Measurements from ENCODE around the gene ENTREP3. TPM values are rescaled to one million over a fixed set of nuclear protein-coding genes. Genes with fewer than 3 reads are reported as not detected.

Gene ENTREP3
- polyA plus RNA-seq, 1 donor (not counting 4 experiments of a cell fraction or from before 2014, with no cell fraction given), result 8.8 TPM

GRCh38 chr1:155279268-155279667 is 24.0 kb upstream of the ENTREP3 start:
- Histone ChIP-seq H3K79me2 (ENCODE audit: control insufficient read depth, insufficient read depth, low read length) (no peaks in the 10 kb centered on the region), H2AFZ (ENCODE audit: control insufficient read depth, low read length) (no peak overlapping the region), H3K27ac (ENCODE audit: control insufficient read depth, insufficient read depth, low read length) (no peak overlapping the region), H3K9me1 (ENCODE audit: control insufficient read depth, extremely low read depth, insufficient read depth, low read length) (no peaks in the 10 kb centered on the region), H3K4me3 (ENCODE audit: control insufficient read depth in 2 of 3, extremely low read depth in 1 of 3, insufficient read depth in 2 of 3, low read depth in 1 of 3, low read length in 3 of 3) (no peak overlapping the region), H3K9ac (ENCODE audit: control insufficient read depth, extremely low read depth, insufficient read depth, low read length) (no peak overlapping the region), H4K20me1 (ENCODE audit: control insufficient read depth, extremely low read depth, insufficient read depth, low read length) (no peaks in the 10 kb centered on the region), H3K4me2 (ENCODE audit: control insufficient read depth, extremely low read depth, insufficient read depth, low read depth, low read length) (no peak overlapping the region), H3K27me3 (ENCODE audit: control insufficient read depth, extremely low read depth, insufficient read depth, low read length) (no peaks in the 10 kb centered on the region), H3K36me3 (ENCODE audit: control insufficient read depth in 2 of 2, extremely low read depth in 1 of 2, insufficient read depth in 2 of 2, low read length in 2 of 2) (no peaks in the 10 kb centered on the region), H3K9me3 (ENCODE audit: control insufficient read depth, low read depth, low read length) (no peaks in the 10 kb centered on the region), H3K4me1 (ENCODE audit: control insufficient read depth, extremely low read depth, insufficient read depth, low read length) (peaks cover 11% of the 10 kb centered on the region)
- no peak for FAIRE-seq
- dilution Hi-C loops (cut with MboI; ENCODE audit: extremely low pct_ligation_motif_present, low sequenced_read_pairs), result no loop called here
- TF ChIP-seq EZH2 (IDR thresholded peaks at IDR 0.05; ENCODE audit: low read length), result no peak
- TF ChIP-seq, protein P1, sequence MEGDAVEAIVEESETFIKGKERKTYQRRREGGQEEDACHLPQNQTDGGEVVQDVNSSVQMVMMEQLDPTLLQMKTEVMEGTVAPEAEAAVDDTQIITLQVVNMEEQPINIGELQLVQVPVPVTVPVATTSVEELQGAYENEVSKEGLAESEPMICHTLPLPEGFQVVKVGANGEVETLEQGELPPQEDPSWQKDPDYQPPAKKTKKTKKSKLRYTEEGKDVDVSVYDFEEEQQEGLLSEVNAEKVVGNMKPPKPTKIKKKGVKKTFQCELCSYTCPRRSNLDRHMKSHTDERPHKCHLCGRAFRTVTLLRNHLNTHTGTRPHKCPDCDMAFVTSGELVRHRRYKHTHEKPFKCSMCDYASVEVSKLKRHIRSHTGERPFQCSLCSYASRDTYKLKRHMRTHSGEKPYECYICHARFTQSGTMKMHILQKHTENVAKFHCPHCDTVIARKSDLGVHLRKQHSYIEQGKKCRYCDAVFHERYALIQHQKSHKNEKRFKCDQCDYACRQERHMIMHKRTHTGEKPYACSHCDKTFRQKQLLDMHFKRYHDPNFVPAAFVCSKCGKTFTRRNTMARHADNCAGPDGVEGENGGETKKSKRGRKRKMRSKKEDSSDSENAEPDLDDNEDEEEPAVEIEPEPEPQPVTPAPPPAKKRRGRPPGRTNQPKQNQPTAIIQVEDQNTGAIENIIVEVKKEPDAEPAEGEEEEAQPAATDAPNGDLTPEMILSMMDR (optimal IDR thresholded peaks at IDR 0.05 in 1 of 3, IDR thresholded peaks at IDR 0.05 in 1 of 3, conservative IDR thresholded peaks at IDR 0.05 in 1 of 3; ENCODE audit: extremely low read depth in 1 of 3, insufficient read depth in 2 of 3, low read length in 3 of 3), result no peak
- DNase-seq (ENCODE audit: low read depth, low spot score), result no peak

GRCh38 chr1:155278689-155279160 is 23.4 kb upstream of the ENTREP3 start:
- no peak overlapping the region for H3K4me3 ChIP-seq (ENCODE audit: control insufficient read depth in 2 of 3, extremely low read depth in 1 of 3, insufficient read depth in 2 of 3, low read depth in 1 of 3, low read length in 3 of 3)
- dilution Hi-C loops (cut with MboI; ENCODE audit: extremely low pct_ligation_motif_present, low sequenced_read_pairs), result no loop called here
- H3K79me2 ChIP-seq (ENCODE audit: control insufficient read depth, insufficient read depth, low read length), result no peaks in the 10 kb centered on the region
- no peak overlapping the region for H2AFZ ChIP-seq (ENCODE audit: control insufficient read depth, low read length)
- FAIRE-seq, result no peak
- H3K27ac ChIP-seq (ENCODE audit: control insufficient read depth, insufficient read depth, low read length), result no peak overlapping the region
- peak overlapping the region; percentile 90 for H3K4me2 ChIP-seq (ENCODE audit: control insufficient read depth, extremely low read depth, insufficient read depth, low read depth, low read length)
- H4K20me1 ChIP-seq (ENCODE audit: control insufficient read depth, extremely low read depth, insufficient read depth, low read length), result no peaks in the 10 kb centered on the region
- H3K9me1 ChIP-seq (ENCODE audit: control insufficient read depth, extremely low read depth, insufficient read depth, low read length), result no peaks in the 10 kb centered on the region
- no peak overlapping the region for H3K9ac ChIP-seq (ENCODE audit: control insufficient read depth, extremely low read depth, insufficient read depth, low read length)
- H3K4me1 ChIP-seq (ENCODE audit: control insufficient read depth, extremely low read depth, insufficient read depth, low read length), result peaks cover 12% of the 10 kb centered on the region
- TF ChIP-seq, protein P1 (optimal IDR thresholded peaks at IDR 0.05 in 1 of 3, IDR thresholded peaks at IDR 0.05 in 1 of 3, conservative IDR thresholded peaks at IDR 0.05 in 1 of 3; ENCODE audit: extremely low read depth in 1 of 3, insufficient read depth in 2 of 3, low read length in 3 of 3), result no peak
- no peak for TF ChIP-seq EZH2 (IDR thresholded peaks at IDR 0.05; ENCODE audit: low read length)
- H3K27me3 ChIP-seq (ENCODE audit: control insufficient read depth, extremely low read depth, insufficient read depth, low read length), result no peaks in the 10 kb centered on the region
- no peak for DNase-seq (ENCODE audit: low read depth, low spot score)
- no peaks in the 10 kb centered on the region for H3K36me3 ChIP-seq (ENCODE audit: control insufficient read depth in 2 of 2, extremely low read depth in 1 of 2, insufficient read depth in 2 of 2, low read length in 2 of 2)
- H3K9me3 ChIP-seq (ENCODE audit: control insufficient read depth, low read depth, low read length), result no peaks in the 10 kb centered on the region
